ENCODE data around the gene ZBTB7B. TPM values are rescaled to one million over a fixed set of nuclear protein-coding genes. Genes with fewer than 3 reads are reported as not detected.

The ZBTB7B gene
- total RNA-seq, 2 donors from 2014 or later, result 30.3 to 53.4 TPM

DNA sequence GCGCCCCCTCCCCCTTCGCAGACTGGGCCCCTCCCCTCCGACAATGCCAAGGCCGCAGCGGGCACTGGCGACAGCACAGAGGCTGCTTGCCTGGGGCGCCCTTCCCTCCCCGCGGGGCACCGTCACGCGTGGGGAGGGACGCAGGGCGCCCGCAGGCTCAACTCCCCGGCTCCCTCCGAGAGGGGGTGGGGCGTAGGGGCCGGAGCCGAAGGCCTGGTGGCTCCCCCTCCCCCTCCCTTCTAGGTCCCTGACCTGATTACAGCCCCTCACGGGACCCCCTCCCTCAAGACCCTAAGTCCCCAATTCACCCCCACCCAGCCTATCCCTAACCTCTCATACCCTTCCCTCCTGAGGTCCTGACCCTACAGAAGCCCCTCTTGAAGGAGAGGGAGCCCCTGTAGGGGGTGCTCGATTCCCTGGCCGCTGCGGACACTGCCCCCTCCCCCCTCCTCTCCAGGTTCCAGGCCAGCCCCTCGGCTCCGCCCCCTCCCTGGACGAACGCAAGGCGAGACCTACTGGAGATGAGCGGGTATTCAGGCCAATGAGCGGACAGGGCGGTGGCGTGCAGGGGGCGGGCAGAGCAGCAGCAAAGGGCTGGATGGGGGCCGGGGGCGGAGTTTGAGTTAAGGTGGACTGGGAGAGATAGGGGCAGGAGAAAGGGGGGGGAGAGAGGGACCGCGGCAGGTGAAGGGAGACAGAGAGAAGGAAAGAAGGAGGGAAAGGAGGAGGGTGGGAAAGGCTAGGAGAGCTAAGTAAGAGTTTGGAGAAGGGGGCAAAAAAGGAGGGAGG is 733 bp upstream of the ZBTB7B start:
- H3K9me3 ChIP-seq, result no peaks in the 10 kb centered on the region
- peak; percentile 100 for DNase-seq (ENCODE audit: low spot score)
- TF ChIP-seq, protein P1, sequence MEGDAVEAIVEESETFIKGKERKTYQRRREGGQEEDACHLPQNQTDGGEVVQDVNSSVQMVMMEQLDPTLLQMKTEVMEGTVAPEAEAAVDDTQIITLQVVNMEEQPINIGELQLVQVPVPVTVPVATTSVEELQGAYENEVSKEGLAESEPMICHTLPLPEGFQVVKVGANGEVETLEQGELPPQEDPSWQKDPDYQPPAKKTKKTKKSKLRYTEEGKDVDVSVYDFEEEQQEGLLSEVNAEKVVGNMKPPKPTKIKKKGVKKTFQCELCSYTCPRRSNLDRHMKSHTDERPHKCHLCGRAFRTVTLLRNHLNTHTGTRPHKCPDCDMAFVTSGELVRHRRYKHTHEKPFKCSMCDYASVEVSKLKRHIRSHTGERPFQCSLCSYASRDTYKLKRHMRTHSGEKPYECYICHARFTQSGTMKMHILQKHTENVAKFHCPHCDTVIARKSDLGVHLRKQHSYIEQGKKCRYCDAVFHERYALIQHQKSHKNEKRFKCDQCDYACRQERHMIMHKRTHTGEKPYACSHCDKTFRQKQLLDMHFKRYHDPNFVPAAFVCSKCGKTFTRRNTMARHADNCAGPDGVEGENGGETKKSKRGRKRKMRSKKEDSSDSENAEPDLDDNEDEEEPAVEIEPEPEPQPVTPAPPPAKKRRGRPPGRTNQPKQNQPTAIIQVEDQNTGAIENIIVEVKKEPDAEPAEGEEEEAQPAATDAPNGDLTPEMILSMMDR (IDR thresholded peaks at IDR 0.05), result peak; percentile 37 to 65
- H3K27me3 ChIP-seq, result no peaks in the 10 kb centered on the region
- peaks cover 0 to 50% of the 10 kb centered on the region in 2 donors for H3K4me1 ChIP-seq
- peak overlapping the region; percentile 98 to 99 for H3K27ac ChIP-seq
- H3K36me3 ChIP-seq, result no peaks in the 10 kb centered on the region
- peak overlapping the region; percentile 87 to 92 for H3K4me3 ChIP-seq

- Histone ChIP-seq H3K27ac (peak overlapping the region; percentile 98 to 99), H3K36me3 (no peaks in the 10 kb centered on the region), H3K9me3 (no peaks in the 10 kb centered on the region), H3K4me3 (peak overlapping the region; percentile 87 to 92), H3K4me1 (peaks cover 0 to 65% of the 10 kb centered on the region in 2 donors), H3K27me3 (no peaks in the 10 kb centered on the region)
- DNase-seq (ENCODE audit: low spot score), result no peak
- TF ChIP-seq, protein P1 (IDR thresholded peaks at IDR 0.05), result no peak
Observed at GRCh38 chr1:155003227-155003765, 694 bp downstream of the ZBTB7B start.

DNA sequence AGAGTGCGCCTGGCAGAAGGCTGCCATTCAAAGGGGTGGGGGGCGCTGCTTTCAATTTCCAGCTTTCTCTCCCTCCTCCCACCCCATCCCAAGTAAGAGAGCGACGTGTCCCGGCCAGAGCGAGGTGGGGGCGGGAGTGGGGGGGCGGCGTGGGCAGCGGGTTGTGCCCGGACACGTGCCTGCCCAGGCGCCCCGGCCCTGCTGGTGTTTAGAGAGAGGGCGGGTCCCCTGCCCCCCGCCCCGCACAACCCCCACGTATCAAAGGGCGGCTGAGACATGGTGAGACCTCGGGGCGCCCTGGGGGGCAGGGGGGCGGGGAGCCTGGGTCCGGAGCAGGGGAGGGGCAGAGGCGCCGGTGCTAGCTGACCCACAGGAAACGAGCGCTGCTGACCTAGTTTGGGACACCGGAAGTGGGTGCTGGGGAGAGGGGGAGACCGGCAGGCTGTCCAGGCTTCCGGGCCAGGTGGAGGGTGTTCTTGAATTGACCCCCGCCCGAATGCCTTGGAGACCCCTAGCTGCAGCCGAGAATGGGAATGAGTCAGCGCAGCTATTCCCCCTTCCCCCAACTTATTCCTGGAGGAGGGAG is 1.3 kb downstream of the ZBTB7B start:
- H3K27me3 ChIP-seq, result no peaks in the 10 kb centered on the region
- H3K9me3 ChIP-seq, result no peaks in the 10 kb centered on the region
- H3K27ac ChIP-seq, result peak overlapping the region; percentile 98 to 99
- peak; percentile 79 for DNase-seq (ENCODE audit: low spot score)
- TF ChIP-seq, protein P1 (IDR thresholded peaks at IDR 0.05), result no peak
- H3K4me1 ChIP-seq, result peaks cover 0 to 68% of the 10 kb centered on the region in 2 donors
- H3K36me3 ChIP-seq, result no peaks in the 10 kb centered on the region
- H3K4me3 ChIP-seq, result peak overlapping the region; percentile 87 to 92

DNA sequence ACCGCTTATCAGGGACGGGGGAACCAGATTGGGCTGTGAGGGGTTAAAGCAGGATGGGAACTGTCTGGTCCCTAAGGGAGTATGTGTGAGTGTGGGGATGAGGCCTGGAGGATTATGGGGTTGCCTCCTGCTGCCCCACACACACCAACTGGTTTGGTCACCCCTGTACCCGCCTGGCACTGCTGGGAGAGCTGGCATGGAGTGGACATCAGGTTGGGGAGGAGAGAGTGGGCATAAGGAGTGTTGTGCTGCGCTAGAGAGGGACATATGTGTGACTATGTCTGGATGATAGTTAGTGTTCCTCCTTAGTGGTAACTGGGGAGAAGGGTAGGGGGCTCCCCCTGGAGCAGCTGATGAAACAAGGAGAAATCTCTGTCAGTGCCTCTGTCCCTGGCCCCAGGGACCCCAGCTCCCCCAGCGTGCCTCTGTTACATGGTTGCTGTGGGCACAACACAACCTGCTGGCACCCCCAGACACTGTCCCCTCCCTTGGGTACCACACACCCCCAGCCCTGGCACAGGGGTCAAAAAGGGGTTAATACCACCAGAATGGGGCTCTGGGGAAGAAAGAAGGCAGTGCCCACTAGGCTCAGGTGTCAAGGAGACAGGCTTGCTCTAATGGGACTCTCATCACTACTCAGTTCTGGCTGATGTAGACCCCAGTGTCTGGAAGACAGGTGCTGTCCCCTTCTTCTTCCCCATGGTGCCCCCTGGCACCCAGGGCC is 1.9 kb downstream of the ZBTB7B start:
- TF ChIP-seq, protein P1 (IDR thresholded peaks at IDR 0.05), result no peak
- Histone ChIP-seq H3K36me3 (no peaks in the 10 kb centered on the region), H3K9me3 (no peaks in the 10 kb centered on the region), H3K27me3 (no peaks in the 10 kb centered on the region), H3K4me1 (peaks cover 0 to 68% of the 10 kb centered on the region in 2 donors), H3K4me3 (peak overlapping the region; percentile 87 to 92), H3K27ac (peak overlapping the region; percentile 98 to 99)
- no peak for DNase-seq (ENCODE audit: low spot score)

- H3K27me3 ChIP-seq, result no peaks in the 10 kb centered on the region
- TF ChIP-seq, protein P1 (IDR thresholded peaks at IDR 0.05), result no peak
- H3K27ac ChIP-seq, result peak overlapping the region; percentile 98 to 99
- H3K4me1 ChIP-seq, result peaks cover 0 to 68% of the 10 kb centered on the region in 2 donors
- no peaks in the 10 kb centered on the region for H3K36me3 ChIP-seq
- H3K4me3 ChIP-seq, result peak overlapping the region in 1 of 2 donors; percentile 87
- no peaks in the 10 kb centered on the region for H3K9me3 ChIP-seq
- peak; percentile 84 for DNase-seq (ENCODE audit: low spot score)
Observed at GRCh38 chr1:155005076-155006011, 2.7 kb downstream of the ZBTB7B start.
